ENCODE results near the gene PTPN18. TPM values are rescaled to one million over a fixed set of nuclear protein-coding genes. Genes with fewer than 3 reads are reported as not detected.
"Not testable (repeated sequence)": the region's sequence is repeated elsewhere in the genome, so short reads cannot be mapped to it uniquely, and the experiment has no call there.

Gene PTPN18, protein sequence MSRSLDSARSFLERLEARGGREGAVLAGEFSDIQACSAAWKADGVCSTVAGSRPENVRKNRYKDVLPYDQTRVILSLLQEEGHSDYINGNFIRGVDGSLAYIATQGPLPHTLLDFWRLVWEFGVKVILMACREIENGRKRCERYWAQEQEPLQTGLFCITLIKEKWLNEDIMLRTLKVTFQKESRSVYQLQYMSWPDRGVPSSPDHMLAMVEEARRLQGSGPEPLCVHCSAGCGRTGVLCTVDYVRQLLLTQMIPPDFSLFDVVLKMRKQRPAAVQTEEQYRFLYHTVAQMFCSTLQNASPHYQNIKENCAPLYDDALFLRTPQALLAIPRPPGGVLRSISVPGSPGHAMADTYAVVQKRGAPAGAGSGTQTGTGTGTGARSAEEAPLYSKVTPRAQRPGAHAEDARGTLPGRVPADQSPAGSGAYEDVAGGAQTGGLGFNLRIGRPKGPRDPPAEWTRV
- polyA plus RNA-seq: 10 to 100 TPM; 32.9 to 50.2 (median 36.3) TPM

DNA sequence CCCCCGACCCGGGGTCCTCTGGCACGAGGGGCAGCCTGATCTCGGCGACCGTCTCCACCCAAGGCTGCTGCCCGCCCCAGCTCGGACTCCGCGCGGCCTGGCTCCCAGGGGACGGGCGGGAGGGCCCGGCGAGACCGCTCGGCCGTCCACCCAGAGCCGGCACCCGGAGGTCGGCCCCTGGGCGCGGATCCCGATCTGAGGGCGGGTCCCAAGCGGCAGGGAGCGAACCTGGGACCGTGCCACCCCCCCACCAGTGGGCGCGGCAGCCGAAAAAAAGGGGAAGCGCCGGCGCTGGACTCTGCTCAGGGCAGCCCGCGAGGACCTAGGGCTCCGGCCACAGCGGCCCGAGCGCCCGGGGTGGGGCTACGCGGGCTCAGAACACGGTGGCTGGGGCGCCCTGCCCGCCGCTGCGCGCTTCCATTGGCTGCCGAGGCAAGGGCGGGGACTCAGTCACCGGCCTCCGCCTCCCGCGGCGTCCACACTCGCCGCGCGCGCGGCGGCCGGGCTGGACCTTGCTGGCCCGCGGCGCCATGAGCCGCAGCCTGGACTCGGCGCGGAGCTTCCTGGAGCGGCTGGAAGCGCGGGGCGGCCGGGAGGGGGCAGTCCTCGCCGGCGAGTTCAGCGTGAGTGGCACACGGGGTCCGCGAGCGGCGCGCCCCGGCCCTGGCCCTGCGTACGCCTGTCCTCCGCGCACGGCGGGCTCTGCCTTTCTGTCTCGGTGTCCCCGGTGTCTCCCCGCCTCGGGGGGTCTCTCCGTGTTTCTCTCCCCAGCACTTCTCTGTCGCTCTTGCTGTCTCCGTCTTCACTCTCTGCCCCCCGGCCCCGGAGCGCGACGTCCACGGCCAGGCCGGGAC lies at the start of gene PTPN18:
Gene PTPN18 (plus strand): TSS at position 479 of the 854 bp plus-strand sequence. CDS start 52 bp downstream, at position 531.
- H3K27ac ChIP-seq (ENCODE audit: low read depth, low read length): peak within 1 kb of the TSS; percentile 81
- whole genome bisulfite sequencing, 3 donors: 0 to 1% (median 0%) methylated on average over 86 to 107 of the region's 107 CpGs

DNA sequence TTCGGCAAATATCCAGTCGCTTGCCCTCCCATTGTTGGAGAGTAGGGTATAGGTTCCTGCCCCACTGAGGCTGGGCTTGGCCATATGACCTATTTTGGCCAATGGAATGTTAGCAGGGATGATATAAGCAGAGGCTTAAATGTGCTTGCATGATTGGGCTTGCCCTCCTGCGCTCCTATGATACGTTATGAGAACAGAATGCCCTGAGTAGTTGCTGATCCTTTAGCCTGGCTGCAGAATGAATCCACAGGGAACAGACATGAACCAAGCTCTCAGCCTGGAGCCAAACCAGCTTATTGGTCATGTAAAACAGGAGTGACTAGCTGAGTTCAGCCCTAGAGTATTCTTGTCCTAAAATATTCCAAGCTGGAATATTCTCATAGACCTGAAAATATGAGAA lies 48.0 kb upstream of the PTPN18 start:
- H3K27ac ChIP-seq (ENCODE audit: low read depth, low read length): no peak overlapping the region
- 84 to 87% (median 85%) methylated on average over 4 of the region's 4 CpGs for WGBS, 3 donors

DNA sequence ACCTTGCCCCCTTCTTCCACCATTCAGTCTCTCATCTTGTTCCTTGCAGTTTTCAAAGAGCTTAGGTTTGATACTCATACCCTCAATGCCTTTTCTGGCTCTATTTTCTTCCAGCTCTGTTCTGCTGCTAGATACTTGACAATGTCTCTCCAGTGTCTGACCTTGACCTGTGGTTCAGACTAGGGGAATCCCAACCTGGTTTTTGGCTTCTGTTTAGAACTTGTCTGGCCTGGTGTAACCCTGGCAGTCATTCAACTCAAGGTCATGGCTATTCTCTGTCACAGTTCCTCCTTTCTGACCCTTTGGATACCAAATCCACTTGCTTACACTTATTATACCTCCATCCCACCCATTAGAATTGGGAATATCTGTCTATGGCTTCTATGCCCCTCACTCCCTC lies 45.0 kb upstream of the PTPN18 start:
- H3K27ac ChIP-seq (ENCODE audit: low read depth, low read length): no peak overlapping the region

DNA sequence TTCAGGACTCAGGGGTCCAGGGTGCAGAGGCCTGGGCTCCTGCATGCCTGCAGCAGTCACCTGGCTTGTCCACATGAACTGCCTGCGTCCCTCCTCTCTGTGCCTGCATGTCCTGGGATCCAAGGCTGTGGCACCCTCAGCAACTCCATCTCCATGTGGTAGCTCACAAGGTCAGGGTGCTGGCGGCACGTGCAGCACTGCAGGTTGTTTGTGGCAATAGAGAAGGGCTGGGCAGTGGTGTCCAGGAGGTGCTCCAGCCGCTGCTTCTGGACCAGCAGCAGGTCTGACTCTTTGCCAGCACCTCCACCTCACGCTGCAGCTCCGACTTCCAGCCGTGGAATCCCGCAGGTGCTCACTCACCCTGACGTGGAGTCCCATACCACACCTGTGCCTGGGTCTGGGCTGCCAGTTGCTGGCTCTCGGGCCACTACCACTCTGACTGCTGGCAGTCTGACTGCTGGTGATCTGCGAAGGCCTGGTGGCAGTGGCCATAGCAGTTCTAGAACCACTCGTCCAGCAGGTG lies 42.0 kb upstream of the PTPN18 start:
- no peak overlapping the region for H3K27ac ChIP-seq (ENCODE audit: low read depth, low read length)
- 65 to 90% (median 84%) methylated on average over 12 of the region's 12 CpGs for WGBS, 3 donors

DNA sequence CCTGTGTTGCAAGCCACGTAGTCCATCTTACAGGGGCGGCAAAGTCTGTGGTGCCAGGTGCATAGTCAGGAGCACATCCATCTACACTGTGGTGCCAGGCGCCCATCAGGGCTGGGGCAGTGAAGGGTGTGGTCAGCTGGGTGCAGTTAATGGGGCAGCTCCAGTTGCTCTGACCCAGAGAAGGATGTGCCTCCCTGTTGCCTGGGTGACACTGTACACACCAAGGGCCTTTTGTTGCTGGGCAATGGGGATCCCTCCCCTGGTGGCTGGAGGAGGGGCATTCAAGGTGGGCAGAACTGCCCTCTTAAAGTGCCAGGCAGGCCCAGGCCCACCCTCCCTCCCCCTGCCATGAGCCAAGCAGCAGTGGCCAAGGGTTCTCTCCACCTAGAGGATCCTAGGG lies 41.5 kb upstream of the PTPN18 start:
- WGBS, 3 donors: 78 to 91% (median 90%) methylated on average over 3 of the region's 3 CpGs

DNA sequence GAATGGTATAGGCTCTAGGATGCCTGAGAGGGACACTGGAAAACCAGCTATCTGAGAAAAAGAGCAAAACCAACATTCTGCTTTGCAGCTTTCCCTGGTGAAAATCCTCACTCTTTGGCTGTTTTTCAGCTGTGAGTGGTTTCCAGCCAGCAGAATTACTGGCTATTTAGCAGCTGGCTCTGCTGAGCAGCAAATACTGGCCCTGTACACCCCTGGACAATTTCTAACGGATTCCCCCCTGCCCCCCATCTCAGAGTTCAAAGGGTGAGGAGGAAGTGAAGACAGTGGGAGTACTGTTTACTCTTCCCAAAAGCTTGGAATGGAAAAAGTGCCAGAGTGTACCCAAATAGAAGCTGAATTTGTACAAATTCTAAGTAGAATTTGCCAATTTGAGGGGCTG lies 39.3 kb upstream of the PTPN18 start:
- 0 to 13% (median 7%) methylated on average over 1 of the region's 1 CpG for WGBS, 3 donors
- no peak overlapping the region for H3K27ac ChIP-seq (ENCODE audit: low read depth, low read length)

More for the DNA sequence above, 41.5 kb upstream of the PTPN18 start:
- H3K27ac ChIP-seq (ENCODE audit: low read depth, low read length): no peak overlapping the region

DNA sequence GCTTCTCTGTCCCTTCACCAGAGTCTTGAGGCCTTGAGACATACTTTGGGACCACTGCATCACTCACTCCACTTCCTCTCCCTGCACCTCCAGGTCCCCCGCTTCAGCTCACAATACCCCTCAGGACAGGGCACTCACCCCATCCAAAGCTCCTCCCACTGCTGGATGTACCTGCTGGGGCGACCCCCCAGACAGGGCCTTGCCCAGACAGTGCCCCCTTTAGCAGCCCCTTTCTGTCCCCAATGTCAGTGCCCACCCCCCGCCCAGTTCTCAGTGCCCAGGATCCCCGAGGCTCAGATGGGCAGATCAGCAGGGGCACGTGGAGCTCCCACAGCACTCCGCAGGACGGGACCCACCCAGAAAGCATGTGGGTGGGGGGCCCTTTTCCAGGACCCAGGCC lies 37.0 kb upstream of the PTPN18 start:
- 79 to 89% (median 81%) methylated on average over 7 of the region's 7 CpGs for WGBS, 3 donors

DNA sequence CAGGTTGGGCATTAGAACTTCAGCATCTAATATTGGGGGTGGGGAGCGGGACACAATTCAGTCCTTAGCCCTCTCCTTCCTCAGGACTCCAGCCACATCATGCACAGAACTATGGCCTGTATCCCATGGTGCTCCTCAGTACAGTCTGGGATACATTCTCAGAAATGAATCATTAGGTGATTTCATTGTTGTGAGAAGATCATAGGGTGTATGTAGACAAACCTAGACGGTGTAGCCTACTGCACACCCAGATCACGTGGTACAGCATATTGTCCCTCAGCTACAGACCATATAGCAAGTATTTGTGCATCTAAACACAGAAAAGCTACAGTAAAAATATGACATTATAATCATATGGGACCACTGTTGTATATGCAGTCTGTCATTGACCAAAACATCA lies 36.3 kb upstream of the PTPN18 start:
- H3K27ac ChIP-seq (ENCODE audit: low read depth, low read length): no peak overlapping the region
- 81 to 85% (median 81%) methylated on average over 3 of the region's 3 CpGs for WGBS, 3 donors

More for the DNA sequence above, 37.0 kb upstream of the PTPN18 start:
- no peak overlapping the region for H3K27ac ChIP-seq (ENCODE audit: low read depth, low read length)

DNA sequence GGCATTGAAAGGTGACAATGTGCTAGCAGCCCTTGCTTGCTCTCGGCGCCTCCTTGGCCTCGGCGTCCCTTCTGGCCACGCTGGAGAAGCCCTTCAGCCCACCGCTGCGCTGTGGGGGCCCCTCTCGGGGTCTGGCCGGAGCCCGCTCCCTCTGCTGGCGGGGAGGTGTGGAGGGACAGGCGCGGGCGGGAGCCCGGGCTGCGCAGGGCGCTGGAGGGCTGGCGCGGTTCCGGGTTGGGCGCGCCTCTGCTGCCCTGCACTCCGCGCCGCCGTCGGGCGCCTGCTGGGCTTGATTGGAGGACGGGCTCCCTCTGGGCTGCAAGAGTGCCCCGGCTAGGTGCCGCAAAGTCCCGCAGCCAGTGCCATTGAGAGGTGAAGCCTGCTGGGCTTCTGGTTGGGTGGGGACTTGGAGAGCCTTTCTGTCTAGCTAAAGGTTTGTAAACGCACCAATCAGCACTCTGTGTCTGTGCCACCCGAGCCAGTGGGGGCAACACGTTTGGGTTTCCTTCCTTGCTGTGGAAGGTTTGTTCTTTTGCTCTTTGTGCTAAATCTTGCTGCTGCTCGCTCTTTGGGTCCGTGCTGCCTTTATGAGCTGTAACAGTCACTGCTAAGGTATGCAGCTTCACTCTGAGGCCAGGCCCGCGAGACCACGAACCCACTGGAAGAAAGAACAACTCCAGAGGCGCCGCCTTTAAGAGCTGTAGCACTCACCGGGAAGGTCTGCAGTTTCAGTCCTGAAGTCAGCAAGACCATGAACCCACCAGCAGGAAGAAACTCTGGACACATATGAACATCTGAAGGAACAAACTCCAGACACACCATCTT lies 27.9 kb upstream of the PTPN18 start:
- H3K27ac ChIP-seq (ENCODE audit: low read depth, low read length): no peak overlapping the region
- WGBS, 3 donors: 76 to 83% (median 80%) methylated on average over 42 to 43 of the region's 43 CpGs

DNA sequence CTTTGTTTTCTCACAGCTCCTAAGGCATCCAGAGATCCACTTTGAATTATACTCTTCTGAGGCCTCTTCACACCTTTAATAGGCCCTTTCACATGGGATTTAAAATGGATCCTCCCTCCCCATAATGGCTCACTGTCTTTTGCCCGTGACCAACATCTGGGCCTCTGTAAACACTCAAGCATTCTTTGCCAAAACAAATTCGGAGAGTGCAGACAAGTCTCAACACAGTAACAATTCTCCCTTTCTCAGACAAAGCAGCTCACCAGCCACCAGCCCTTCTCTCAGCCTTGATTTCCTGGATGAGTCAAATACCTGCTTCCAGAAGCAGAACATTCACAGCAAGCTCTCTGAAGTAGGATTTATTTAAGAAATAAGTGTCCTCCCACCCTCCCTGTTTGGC lies 27.1 kb upstream of the PTPN18 start:
- no peak overlapping the region for H3K27ac ChIP-seq (ENCODE audit: low read depth, low read length)
- 36 to 55% (median 48%) methylated on average over 2 of the region's 2 CpGs for WGBS, 3 donors

DNA sequence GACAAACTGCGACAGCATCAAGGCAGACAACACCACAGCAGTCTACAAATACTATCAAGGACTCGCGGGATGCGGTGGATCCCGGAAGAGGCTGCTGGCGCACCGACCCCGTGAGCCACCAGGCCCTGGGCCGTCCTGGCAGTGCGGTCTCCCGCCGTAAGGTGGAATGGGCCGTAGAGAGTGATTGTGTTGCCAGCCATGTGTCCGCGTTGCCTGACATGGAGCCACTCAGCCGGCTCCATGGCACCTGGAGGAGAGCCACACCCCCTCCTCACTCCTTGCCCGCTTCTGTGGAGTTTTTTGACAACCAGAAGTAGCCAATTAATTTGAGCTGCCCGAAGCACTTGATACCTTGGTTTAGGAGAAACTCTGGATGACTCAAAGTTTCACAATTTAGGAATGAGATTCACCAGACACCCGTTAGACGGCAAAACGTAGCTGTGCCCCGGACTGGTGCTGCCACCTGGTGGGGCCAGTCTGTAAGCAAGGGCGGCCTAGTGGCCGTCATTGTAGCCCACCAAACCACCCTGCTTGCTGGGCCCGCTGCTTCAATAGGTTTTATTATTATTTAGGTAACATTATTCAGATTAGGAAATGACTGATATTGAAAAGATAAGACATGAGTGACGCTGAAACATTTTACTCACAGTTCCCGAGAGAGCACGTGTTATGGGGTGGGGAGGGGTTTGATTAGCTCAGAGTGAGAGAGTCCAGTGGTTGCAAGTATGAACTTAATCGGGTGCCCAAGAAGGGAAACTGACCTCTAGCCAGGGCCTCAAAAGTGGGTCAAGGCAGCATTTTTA lies 23.4 kb upstream of the PTPN18 start:
- H3K27ac ChIP-seq (ENCODE audit: low read depth, low read length): no peak overlapping the region
- WGBS, 3 donors: 15 to 23% (median 18%) methylated on average over 29 of the region's 29 CpGs

DNA sequence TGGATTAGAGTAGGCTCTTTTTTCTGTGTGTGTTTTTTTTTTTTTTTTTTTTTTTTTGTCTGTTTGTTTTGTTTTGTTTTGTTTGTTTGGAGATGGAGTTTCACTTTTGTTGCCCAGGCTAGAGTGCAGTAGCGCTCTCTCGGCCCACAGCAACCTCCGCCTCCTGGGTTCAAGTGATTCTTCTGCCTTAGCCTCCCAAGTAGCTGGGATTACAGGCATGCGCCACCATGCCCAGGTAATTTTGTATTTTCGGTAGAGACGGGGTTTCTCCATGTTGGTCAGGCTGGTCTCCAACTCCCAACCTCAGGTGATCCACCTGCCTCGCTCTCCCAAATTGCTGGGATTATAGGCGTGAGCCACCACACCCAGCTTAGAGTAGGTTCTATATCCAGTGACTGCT lies 22.6 kb upstream of the PTPN18 start:
- 76 to 88% (median 86%) methylated on average over 8 of the region's 8 CpGs for WGBS, 3 donors

DNA sequence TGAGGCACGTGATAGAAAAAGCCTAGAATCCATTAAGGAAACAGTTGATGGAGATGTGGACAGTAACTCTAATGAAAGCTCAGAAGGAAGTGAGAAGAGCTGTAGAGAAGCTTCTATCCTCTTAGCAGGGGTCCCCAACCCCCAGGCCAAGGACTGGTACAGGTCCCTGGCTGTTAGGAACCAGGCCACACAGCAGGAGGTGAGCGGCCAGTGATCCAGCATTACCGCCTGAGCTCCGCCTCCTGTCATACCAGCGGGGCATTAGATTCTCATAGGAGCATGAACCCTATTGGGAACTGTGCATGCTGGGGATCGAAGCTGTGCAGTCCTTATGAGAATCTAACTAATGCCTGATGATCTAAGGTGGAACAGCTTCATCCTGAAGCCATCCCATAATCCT lies 21.8 kb upstream of the PTPN18 start:
- 74 to 81% (median 78%) methylated on average over 6 of the region's 6 CpGs for WGBS, 3 donors

More for the DNA sequence above, 22.6 kb upstream of the PTPN18 start:
- not testable (repeated sequence) for H3K27ac ChIP-seq (ENCODE audit: low read depth, low read length)

DNA sequence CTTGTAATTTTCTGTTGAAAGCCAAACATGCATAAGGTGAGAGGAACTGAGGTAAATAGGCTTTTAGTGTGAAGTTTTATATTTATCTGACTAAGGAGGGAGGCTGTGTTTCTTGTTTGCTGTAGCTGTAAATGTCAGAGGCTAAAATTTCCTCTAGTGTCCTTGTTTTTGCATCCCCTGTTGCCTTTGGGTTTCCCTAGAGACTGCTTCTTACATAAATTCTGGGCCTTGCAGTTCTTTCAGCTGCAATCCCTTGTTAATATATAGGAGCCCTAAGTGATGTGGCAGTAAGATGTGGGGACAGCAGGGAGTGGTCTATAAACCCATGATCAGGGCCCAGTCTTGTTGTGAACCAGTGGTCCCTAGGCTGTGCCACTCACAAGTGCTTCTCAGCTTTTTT lies 20.6 kb upstream of the PTPN18 start:
- H3K27ac ChIP-seq (ENCODE audit: low read depth, low read length): no peak overlapping the region

More for the DNA sequence above, 21.8 kb upstream of the PTPN18 start:
- H3K27ac ChIP-seq (ENCODE audit: low read depth, low read length): no peak overlapping the region

DNA sequence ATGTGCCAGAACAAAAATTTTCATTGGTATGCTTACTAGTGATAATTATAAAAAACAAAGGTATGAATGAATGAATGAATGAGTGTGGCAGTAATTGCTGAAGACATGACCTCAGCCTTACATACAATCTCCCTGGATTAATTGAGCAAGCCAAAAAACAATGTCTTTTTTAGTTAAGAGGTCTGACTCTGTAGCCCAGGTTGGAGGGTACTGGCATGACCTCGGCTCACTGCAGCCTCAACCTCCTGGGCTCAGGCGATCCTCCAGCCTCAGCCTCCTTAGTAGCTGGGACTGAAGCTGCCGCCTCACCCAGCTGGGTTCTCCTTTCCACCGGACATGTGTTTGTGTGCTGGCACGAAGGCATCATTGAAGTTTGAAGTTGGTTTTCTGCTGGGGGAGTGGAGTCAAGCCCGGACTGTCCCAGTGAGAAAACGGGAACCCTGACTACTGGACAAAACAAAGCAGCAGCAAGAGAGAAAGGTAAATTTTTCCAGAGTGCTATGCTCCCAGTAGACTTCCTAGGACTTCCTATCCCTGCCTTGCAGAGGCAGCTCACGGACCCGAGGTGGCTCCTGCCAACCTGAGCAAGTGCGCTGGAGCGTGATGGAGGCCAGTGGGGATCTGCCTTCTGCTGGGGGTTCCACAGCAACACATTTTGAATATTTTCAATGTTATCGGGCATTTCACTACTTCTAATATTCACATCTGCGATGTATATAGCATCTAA lies 19.5 kb upstream of the PTPN18 start:
- no peak overlapping the region for H3K27ac ChIP-seq (ENCODE audit: low read depth, low read length)
- whole genome bisulfite sequencing, 3 donors: 72 to 84% (median 83%) methylated on average over 13 of the region's 13 CpGs

DNA sequence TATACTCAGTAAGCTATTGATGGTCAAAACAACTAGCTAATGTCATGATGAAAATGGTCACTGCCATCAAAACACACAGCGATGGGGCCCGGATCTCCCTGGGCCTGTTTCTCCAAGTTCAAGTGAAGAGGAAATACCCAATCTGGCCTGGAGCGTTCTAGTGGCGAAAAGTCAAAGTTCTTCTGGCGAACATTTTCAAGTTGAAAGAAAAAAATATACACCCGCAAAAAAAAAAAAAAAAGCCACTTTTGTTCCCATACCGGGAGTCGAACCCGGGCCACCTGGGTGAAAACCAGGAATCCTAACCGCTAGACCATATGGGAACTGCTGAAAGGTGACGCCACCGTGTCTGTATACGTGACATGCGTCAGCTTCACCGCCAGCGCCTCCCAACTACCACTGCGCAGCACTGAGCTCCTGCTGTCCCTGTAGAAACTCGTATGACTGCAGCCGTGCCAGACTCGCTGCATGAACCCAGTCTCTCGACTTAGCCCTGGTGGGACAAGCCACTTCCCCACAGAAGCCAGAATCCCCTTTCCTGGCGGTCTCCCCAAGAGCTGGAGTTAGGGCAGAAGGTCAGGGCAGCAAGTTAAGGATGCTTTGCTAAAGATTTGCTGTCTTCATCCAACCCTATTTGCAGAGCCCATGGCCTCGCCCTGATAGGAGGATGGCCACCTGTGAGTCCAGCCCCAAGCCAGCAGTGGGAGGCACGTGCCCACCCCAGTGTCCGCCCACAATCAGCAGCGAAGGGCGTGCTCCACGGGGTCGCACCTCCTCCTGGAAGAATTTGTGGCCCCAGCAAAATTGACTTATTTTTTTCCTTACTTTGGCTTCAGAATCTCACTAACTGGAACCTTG lies 18.8 kb upstream of the PTPN18 start:
- WGBS, 3 donors: 9 to 40% (median 38%) methylated on average over 29 of the region's 29 CpGs
- no peak overlapping the region for H3K27ac ChIP-seq (ENCODE audit: low read depth, low read length)
